Vagina (tissue), 2 donors: ENCODE data around the gene CUL5.

Experiments
- POLR2A ChIP-seq, 2 donors: fragments of 450-650 bp; IDR thresholded peaks; one replicate each; pipeline ENCODE4 v1.6.1; 2017; ENCODE audit warnings: antibody characterized with exemption in 2 of 2, mild to moderate bottlenecking in 2 of 2, moderate library complexity in 2 of 2
- POLR2AphosphoS5 ChIP-seq, 2 donors: sonication (generic); formaldehyde crosslinking; IDR thresholded peaks; one replicate each; pipeline ENCODE4 v1.9.0; 2017; ENCODE audit warnings: antibody characterized with exemption in 2 of 2, mild to moderate bottlenecking in 2 of 2, low read depth in 1 of 2; ENCODE audit not compliant: insufficient read depth in 1 of 2
- TF ChIP-seq, protein P1 (sequence below), 3 experiments: fragments of 450-650 bp in 2 of 3; fragments of 200-600 bp in 1 of 3; sonication (generic) in 1 of 3; IDR thresholded peaks; one replicate each; pipeline ENCODE4 v1.5.1; 2017 to 2019; ENCODE audit warnings: antibody characterized with exemption in 3 of 3, mild to moderate bottlenecking in 2 of 3, moderate library complexity in 2 of 3

GRCh38 chr11:108032800-108033199 lies 24.1 kb downstream of the CUL5 start:
- TF ChIP-seq, protein P1, sequence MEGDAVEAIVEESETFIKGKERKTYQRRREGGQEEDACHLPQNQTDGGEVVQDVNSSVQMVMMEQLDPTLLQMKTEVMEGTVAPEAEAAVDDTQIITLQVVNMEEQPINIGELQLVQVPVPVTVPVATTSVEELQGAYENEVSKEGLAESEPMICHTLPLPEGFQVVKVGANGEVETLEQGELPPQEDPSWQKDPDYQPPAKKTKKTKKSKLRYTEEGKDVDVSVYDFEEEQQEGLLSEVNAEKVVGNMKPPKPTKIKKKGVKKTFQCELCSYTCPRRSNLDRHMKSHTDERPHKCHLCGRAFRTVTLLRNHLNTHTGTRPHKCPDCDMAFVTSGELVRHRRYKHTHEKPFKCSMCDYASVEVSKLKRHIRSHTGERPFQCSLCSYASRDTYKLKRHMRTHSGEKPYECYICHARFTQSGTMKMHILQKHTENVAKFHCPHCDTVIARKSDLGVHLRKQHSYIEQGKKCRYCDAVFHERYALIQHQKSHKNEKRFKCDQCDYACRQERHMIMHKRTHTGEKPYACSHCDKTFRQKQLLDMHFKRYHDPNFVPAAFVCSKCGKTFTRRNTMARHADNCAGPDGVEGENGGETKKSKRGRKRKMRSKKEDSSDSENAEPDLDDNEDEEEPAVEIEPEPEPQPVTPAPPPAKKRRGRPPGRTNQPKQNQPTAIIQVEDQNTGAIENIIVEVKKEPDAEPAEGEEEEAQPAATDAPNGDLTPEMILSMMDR (IDR thresholded peaks at IDR 0.05): no peak
- TF ChIP-seq POLR2A (IDR thresholded peaks at IDR 0.05) (no peak), POLR2AphosphoS5 (IDR thresholded peaks at IDR 0.05; ENCODE audit: insufficient read depth in 1 of 2, low read depth in 1 of 2) (no peak)
